HEK293 (cell line): Measurements from ENCODE around the gene DUSP6.

Experiments
- CTCF ChIP-seq: fragments of 450-650 bp; formaldehyde crosslinking; IDR thresholded peaks from 2 replicates; pipeline ENCODE4 v1.5.1; 2016; ENCODE audit warnings: missing biosample characterization, missing genetic modification characterization
- KLF17 ChIP-seq: fragments of 450-650 bp; formaldehyde crosslinking; IDR thresholded peaks from 2 replicates; pipeline ENCODE4 v1.5.1; 2016; ENCODE audit warnings: missing biosample characterization, missing genetic modification characterization
- SETDB1 ChIP-seq: IDR thresholded peaks from one replicate; pipeline ENCODE4 v1.6.1; 2017; ENCODE audit warnings: mild to moderate bottlenecking, low read length, moderate library complexity, mixed read lengths; ENCODE audit not compliant: insufficient read length
- ZNF146 ChIP-seq: fragments of 450-650 bp; formaldehyde crosslinking; IDR thresholded peaks from 2 replicates; pipeline ENCODE4 v1.5.1; 2016; ENCODE audit warnings: missing biosample characterization, missing genetic modification characterization
- ZNF335 ChIP-seq: fragments of 450-650 bp; formaldehyde crosslinking; conservative IDR thresholded peaks from 2 replicates; pipeline ENCODE4 v1.5.1; 2016; ENCODE audit warnings: missing biosample characterization, missing genetic modification characterization
- ZNF362 ChIP-seq: fragments of 450-650 bp; formaldehyde crosslinking; IDR thresholded peaks from 2 replicates; pipeline ENCODE4 v1.5.1; 2016; ENCODE audit warnings: missing biosample characterization, missing genetic modification characterization
- ZNF398 ChIP-seq: fragments of 450-650 bp; formaldehyde crosslinking; IDR thresholded peaks from 2 replicates; pipeline ENCODE4 v1.5.1; 2017; ENCODE audit warnings: missing biosample characterization, missing genetic modification characterization
- ZNF501 ChIP-seq: fragments of 450-650 bp; formaldehyde crosslinking; IDR thresholded peaks from 2 replicates; pipeline ENCODE4 v1.5.1; 2016; ENCODE audit warnings: missing biosample characterization, missing genetic modification characterization
- ZNF654 ChIP-seq: fragments of 450-650 bp; formaldehyde crosslinking; IDR thresholded peaks from 2 replicates; pipeline ENCODE4 v1.5.1; 2016; ENCODE audit warnings: low read depth, missing biosample characterization, missing genetic modification characterization
- ZNF664 ChIP-seq: fragments of 450-650 bp; formaldehyde crosslinking; IDR thresholded peaks from 2 replicates; pipeline ENCODE4 v1.5.1; 2016; ENCODE audit warnings: missing biosample characterization, missing genetic modification characterization
- ZNF76 ChIP-seq: fragments of 450-650 bp; formaldehyde crosslinking; IDR thresholded peaks from 2 replicates; pipeline ENCODE4; 2016; ENCODE audit warnings: low read depth, missing biosample characterization, missing genetic modification characterization, borderline replicate concordance
- ZNF837 ChIP-seq: fragments of 450-650 bp; formaldehyde crosslinking; IDR thresholded peaks from 2 replicates; pipeline ENCODE4 v1.5.1; 2016; ENCODE audit warnings: missing biosample characterization, missing genetic modification characterization
- TF ChIP-seq, protein P1 (sequence below): IDR thresholded peaks from 2 replicates; pipeline ENCODE4 v1.6.1; 2011; ENCODE audit warnings: mild to moderate bottlenecking, low read depth, low read length, borderline replicate concordance

DNA sequence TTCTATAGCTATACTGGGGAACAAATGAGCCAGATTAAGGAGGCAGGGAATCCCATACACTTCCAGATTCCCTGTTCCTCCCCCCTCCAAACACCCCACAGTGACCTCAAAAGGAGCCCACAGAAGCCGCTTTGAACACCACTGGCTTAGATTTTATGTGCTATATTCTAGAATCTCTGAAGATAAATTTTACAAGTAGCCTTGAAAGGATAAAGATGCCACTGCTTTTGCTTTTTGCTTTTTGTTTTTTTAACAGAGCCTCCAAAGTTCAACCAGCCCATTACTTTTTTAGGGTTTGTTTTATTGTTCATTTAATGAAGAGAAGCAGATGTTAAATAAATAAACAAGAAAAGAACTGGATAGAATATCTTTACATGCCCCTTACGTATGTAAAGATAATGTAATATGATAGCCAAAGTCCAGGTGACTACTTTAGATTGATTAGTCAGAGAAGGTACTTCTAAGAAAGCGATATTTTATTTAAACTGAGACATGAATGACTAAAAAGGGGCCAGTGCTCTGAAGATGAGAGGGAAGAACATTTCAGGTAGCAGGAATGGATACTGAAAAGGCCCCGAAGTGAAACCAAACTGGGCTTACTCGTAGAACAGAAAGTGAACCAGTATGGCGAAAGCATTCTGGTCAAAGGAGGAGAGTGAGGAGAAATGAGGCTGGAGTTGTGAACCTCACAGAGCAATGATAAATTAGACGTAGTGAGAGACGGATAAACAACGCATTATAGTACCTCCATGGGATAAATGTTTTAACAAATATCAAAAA is 44.6 kb downstream of the DUSP6 start:
- no peak for TF ChIP-seq ZNF837 (tag by site-specific recombination)
- no peak for TF ChIP-seq ZNF146 (tag by site-specific recombination)
- no peak for TF ChIP-seq CTCF (tag by site-specific recombination)
- TF ChIP-seq ZNF501: no peak
- TF ChIP-seq ZNF398 (tag by site-specific recombination): no peak
- peak; percentile 75 for TF ChIP-seq ZNF664
- no peak for TF ChIP-seq ZNF76 (tag by site-specific recombination)
- TF ChIP-seq, protein P1, sequence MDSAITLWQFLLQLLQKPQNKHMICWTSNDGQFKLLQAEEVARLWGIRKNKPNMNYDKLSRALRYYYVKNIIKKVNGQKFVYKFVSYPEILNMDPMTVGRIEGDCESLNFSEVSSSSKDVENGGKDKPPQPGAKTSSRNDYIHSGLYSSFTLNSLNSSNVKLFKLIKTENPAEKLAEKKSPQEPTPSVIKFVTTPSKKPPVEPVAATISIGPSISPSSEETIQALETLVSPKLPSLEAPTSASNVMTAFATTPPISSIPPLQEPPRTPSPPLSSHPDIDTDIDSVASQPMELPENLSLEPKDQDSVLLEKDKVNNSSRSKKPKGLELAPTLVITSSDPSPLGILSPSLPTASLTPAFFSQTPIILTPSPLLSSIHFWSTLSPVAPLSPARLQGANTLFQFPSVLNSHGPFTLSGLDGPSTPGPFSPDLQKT: no peak
- TF ChIP-seq SETDB1: no peak
- no peak for TF ChIP-seq ZNF362
- TF ChIP-seq KLF17: no peak
- no peak for TF ChIP-seq ZNF335 (tag by site-specific recombination)
- no peak for TF ChIP-seq ZNF654 (tag by site-specific recombination)
